ENCODE data around the gene SLC25A47. TPM values are rescaled to one million over a fixed set of nuclear protein-coding genes. Genes with fewer than 3 reads are reported as not detected.
A peak's percentile ranks its signal among the peaks of the same experiment; 100 is the strongest.
"Not testable (repeated sequence)": the region's sequence is repeated elsewhere in the genome, so short reads cannot be mapped to it uniquely, and the experiment has no call there.

SLC25A47 gene
- total RNA-seq, 1 experiment from 2014 or later: not detected

- H3K9ac ChIP-seq (ENCODE audit: low read length): peak overlapping the region; percentile 11
- H3K9me3 ChIP-seq (ENCODE audit: low read length); H4K20me1 ChIP-seq (ENCODE audit: insufficient read depth, low read depth, low read length); H3K9me2 ChIP-seq (replicated peaks; ENCODE audit: insufficient read depth, low read length); H3K79me2 ChIP-seq (ENCODE audit: low read length); H3K27me3 ChIP-seq (ENCODE audit: low read length); H3K36me3 ChIP-seq (ENCODE audit: insufficient read depth, low read length): not testable (repeated sequence)
- H3K4me3 ChIP-seq (ENCODE audit: low read length): peak overlapping the region; percentile 21; the same call in 1 of the 2 replicates
- peak overlapping the region; percentile 25; the same call in 1 of the 2 replicates for H2AFZ ChIP-seq (ENCODE audit: low read length)
- peak; percentile 68 for DNase-seq
- peak overlapping the region; percentile 43 for H3K4me2 ChIP-seq (ENCODE audit: low read depth, low read length, poor library complexity, severe bottlenecking)
- H3K4me1 ChIP-seq (ENCODE audit: low read length): peaks cover 22% of the 10 kb centered on the region
- H3K27ac ChIP-seq (ENCODE audit: low read length): peak overlapping the region; percentile 7; the same call in 1 of the 2 replicates
Measured at GRCh38 chr14:100312110-100312876, 10.8 kb upstream of the SLC25A47 start.

GRCh38 chr14:100312877-100313400, 10.2 kb upstream of the SLC25A47 start:
- no peak for DNase-seq
- H3K27ac ChIP-seq (ENCODE audit: low read length): no peak overlapping the region
- H3K4me2 ChIP-seq (ENCODE audit: low read depth, low read length, poor library complexity, severe bottlenecking): no peak overlapping the region
- H4K20me1 ChIP-seq (ENCODE audit: insufficient read depth, low read depth, low read length): no peaks in the 10 kb centered on the region
- peaks cover 26% of the 10 kb centered on the region for H3K4me1 ChIP-seq (ENCODE audit: low read length)
- no peaks in the 10 kb centered on the region for H3K27me3 ChIP-seq (ENCODE audit: low read length)
- H3K9me2 ChIP-seq (replicated peaks; ENCODE audit: insufficient read depth, low read length): no peaks in the 10 kb centered on the region
- H3K9ac ChIP-seq (ENCODE audit: low read length): peak overlapping the region; percentile 11; the same call in 1 of the 2 replicates
- peak overlapping the region; percentile 25; the same call in 1 of the 2 replicates for H2AFZ ChIP-seq (ENCODE audit: low read length)
- H3K4me3 ChIP-seq (ENCODE audit: low read length): no peak overlapping the region
- no peaks in the 10 kb centered on the region for H3K36me3 ChIP-seq (ENCODE audit: insufficient read depth, low read length)
- H3K9me3 ChIP-seq (ENCODE audit: low read length): no peaks in the 10 kb centered on the region
- no peaks in the 10 kb centered on the region for H3K79me2 ChIP-seq (ENCODE audit: low read length)

DNA sequence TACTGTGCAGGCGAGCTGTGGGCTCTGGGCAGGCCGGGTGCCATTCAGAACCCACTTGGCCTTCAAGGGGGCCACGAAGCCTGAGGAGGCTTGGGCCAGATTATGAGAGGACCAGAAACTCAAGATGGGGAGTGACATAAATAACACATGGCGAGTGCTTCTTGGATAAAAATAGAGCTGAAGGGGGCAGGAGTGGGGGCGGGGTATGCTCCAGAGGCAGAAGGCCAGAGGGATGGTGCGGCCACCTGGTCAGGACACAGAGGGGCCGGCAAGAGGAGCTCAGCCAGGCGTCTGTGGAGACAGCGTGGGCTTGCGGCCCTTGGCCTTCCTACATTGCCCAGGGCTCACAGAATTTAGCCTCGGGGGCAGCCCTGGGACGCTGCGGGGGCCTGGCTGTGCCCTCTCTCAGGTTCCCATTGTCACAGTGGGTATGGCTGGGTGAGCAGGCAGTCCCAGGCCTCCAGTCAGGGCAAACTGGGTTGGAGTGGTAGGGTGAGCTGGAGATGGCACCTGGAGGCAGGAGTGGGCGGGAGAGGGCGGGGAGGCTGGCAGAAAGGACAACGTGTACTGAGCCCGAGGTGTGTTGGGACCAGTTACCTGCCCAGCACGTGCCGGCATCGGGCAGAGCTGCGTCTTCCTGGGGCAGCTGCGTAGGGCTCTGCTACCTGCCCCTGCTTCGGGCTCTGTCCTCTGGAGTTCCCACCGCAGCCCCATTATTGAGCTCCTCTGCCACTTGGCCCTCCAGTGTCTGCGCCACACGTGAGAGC, 9.5 kb upstream of the SLC25A47 start:
- Histone ChIP-seq H3K36me3 (ENCODE audit: insufficient read depth, low read length) (no peaks in the 10 kb centered on the region), H3K4me2 (ENCODE audit: low read depth, low read length, poor library complexity, severe bottlenecking) (no peak overlapping the region), H3K9me3 (ENCODE audit: low read length) (no peaks in the 10 kb centered on the region), H3K4me1 (ENCODE audit: low read length) (peaks cover 33% of the 10 kb centered on the region), H3K27ac (ENCODE audit: low read length) (no peak overlapping the region), H3K79me2 (ENCODE audit: low read length) (no peaks in the 10 kb centered on the region), H3K9me2 (replicated peaks; ENCODE audit: insufficient read depth, low read length) (no peaks in the 10 kb centered on the region), H4K20me1 (ENCODE audit: insufficient read depth, low read depth, low read length) (no peaks in the 10 kb centered on the region), H3K9ac (ENCODE audit: low read length) (no peak overlapping the region), H3K27me3 (ENCODE audit: low read length) (no peaks in the 10 kb centered on the region), H2AFZ (ENCODE audit: low read length) (no peak overlapping the region), H3K4me3 (ENCODE audit: low read length) (no peak overlapping the region)
- DNase-seq: no peak

GRCh38 chr14:100314724-100315123, 8.4 kb upstream of the SLC25A47 start:
- DNase-seq: no peak
- Histone ChIP-seq H4K20me1 (ENCODE audit: insufficient read depth, low read depth, low read length) (no peaks in the 10 kb centered on the region), H3K36me3 (ENCODE audit: insufficient read depth, low read length) (no peaks in the 10 kb centered on the region), H3K27ac (ENCODE audit: low read length) (no peak overlapping the region), H3K9me3 (ENCODE audit: low read length) (no peaks in the 10 kb centered on the region), H3K79me2 (ENCODE audit: low read length) (no peaks in the 10 kb centered on the region), H3K27me3 (ENCODE audit: low read length) (no peaks in the 10 kb centered on the region), H3K9me2 (replicated peaks; ENCODE audit: insufficient read depth, low read length) (no peaks in the 10 kb centered on the region), H3K4me2 (ENCODE audit: low read depth, low read length, poor library complexity, severe bottlenecking) (no peak overlapping the region), H3K4me1 (ENCODE audit: low read length) (peaks cover 33% of the 10 kb centered on the region), H2AFZ (ENCODE audit: low read length) (no peak overlapping the region), H3K4me3 (ENCODE audit: low read length) (no peak overlapping the region), H3K9ac (ENCODE audit: low read length) (no peak overlapping the region)

- Histone ChIP-seq H3K27ac (ENCODE audit: low read length) (no peak overlapping the region), H3K36me3 (ENCODE audit: insufficient read depth, low read length) (no peaks in the 10 kb centered on the region), H4K20me1 (ENCODE audit: insufficient read depth, low read depth, low read length) (no peaks in the 10 kb centered on the region), H3K79me2 (ENCODE audit: low read length) (no peaks in the 10 kb centered on the region), H2AFZ (ENCODE audit: low read length) (no peak overlapping the region), H3K4me1 (ENCODE audit: low read length) (peaks cover 16% of the 10 kb centered on the region), H3K9me2 (replicated peaks; ENCODE audit: insufficient read depth, low read length) (no peaks in the 10 kb centered on the region), H3K27me3 (ENCODE audit: low read length) (no peaks in the 10 kb centered on the region), H3K4me2 (ENCODE audit: low read depth, low read length, poor library complexity, severe bottlenecking) (peak overlapping the region; percentile 57), H3K9ac (ENCODE audit: low read length) (peak overlapping the region; percentile 49), H3K9me3 (ENCODE audit: low read length) (no peaks in the 10 kb centered on the region), H3K4me3 (ENCODE audit: low read length) (peak overlapping the region; percentile 27; the same call in 1 of the 2 replicates)
- DNase-seq: no peak
Measured at GRCh38 chr14:100317389-100317788, 5.8 kb upstream of the SLC25A47 start.

DNA sequence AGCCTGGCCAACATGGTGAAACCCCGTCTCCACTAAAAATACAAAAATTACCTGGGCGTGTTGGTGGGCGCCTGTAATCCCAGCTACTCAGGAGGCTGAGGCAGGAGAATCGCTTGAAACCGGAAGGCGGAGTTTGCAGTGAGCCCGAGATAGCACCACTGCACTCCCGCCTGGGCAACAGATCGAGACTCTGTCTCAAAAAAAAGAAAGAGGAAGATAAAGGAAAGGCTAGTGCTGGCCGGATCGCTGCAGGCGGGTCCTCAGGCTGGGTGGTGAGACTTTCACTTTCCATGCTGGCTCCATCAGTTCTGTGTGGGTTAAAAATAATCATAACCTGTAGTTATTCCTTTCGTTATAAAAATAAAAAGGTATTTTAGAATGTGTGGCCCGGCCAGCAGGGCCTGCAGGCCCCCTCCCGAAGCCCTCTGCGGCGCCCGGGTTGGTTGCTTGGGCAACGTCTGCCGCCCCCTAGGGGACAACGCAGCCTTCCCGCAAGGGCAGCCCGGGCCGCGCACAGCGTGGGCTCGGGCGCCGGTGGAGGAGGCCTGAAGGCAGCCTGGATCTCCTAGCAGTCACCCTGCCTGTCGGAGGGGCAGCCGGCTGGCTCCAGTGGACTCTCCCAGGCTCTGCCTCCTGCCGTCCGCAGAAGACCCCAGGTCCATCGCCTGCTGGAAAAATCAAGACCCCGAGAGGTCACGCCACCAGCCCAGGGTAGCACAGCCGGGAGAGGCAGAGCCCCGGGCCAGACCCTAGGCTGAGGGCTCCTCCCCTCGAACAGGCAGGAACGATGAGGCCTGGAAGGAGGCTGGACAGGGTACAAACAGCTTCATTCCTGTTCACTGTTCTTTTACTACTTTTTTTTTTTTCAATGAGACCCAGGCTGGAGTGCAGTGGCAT, 5.0 kb upstream of the SLC25A47 start:
- peak overlapping the region; percentile 27; the same call in 1 of the 2 replicates for H3K4me3 ChIP-seq (ENCODE audit: low read length)
- H3K27me3 ChIP-seq (ENCODE audit: low read length): no peaks in the 10 kb centered on the region
- H3K9ac ChIP-seq (ENCODE audit: low read length): peak overlapping the region; percentile 49
- H3K27ac ChIP-seq (ENCODE audit: low read length): no peak overlapping the region
- peak; percentile 91 for DNase-seq
- no peaks in the 10 kb centered on the region for H3K9me3 ChIP-seq (ENCODE audit: low read length)
- no peaks in the 10 kb centered on the region for H3K36me3 ChIP-seq (ENCODE audit: insufficient read depth, low read length)
- H3K79me2 ChIP-seq (ENCODE audit: low read length): no peaks in the 10 kb centered on the region
- H3K9me2 ChIP-seq (replicated peaks; ENCODE audit: insufficient read depth, low read length): no peaks in the 10 kb centered on the region
- H3K4me2 ChIP-seq (ENCODE audit: low read depth, low read length, poor library complexity, severe bottlenecking): peak overlapping the region; percentile 57
- H4K20me1 ChIP-seq (ENCODE audit: insufficient read depth, low read depth, low read length): no peaks in the 10 kb centered on the region
- H2AFZ ChIP-seq (ENCODE audit: low read length): peak overlapping the region; percentile 73
- H3K4me1 ChIP-seq (ENCODE audit: low read length): peaks cover 11% of the 10 kb centered on the region

GRCh38 chr14:100320157-100320856, 2.8 kb upstream of the SLC25A47 start:
- Histone ChIP-seq H3K9ac (ENCODE audit: low read length) (no peak overlapping the region), H3K27ac (ENCODE audit: low read length) (no peak overlapping the region), H3K36me3 (ENCODE audit: insufficient read depth, low read length) (no peaks in the 10 kb centered on the region), H3K4me2 (ENCODE audit: low read depth, low read length, poor library complexity, severe bottlenecking) (no peak overlapping the region), H3K4me3 (ENCODE audit: low read length) (no peak overlapping the region), H3K4me1 (ENCODE audit: low read length) (peaks cover 11% of the 10 kb centered on the region), H2AFZ (ENCODE audit: low read length) (no peak overlapping the region), H3K9me3 (ENCODE audit: low read length) (no peaks in the 10 kb centered on the region), H3K9me2 (replicated peaks; ENCODE audit: insufficient read depth, low read length) (no peaks in the 10 kb centered on the region), H4K20me1 (ENCODE audit: insufficient read depth, low read depth, low read length) (no peaks in the 10 kb centered on the region), H3K79me2 (ENCODE audit: low read length) (no peaks in the 10 kb centered on the region), H3K27me3 (ENCODE audit: low read length) (no peaks in the 10 kb centered on the region)
- no peak for DNase-seq
